Immature natural killer cell (primary cell): ENCODE results near the gene HACD3. TPM values are rescaled to one million over a fixed set of nuclear protein-coding genes. Genes with fewer than 3 reads are reported as not detected.
"Not testable (repeated sequence)": the region's sequence is repeated elsewhere in the genome, so short reads cannot be mapped to it uniquely, and the experiment has no call there.

ENCODE experiments used
- DNase-seq, 3 donors: peaks; one replicate each; pipeline ENCODE4 v3.0.0; 2022; ENCODE audit warnings: mixed read lengths in 1 of 3
- H3K27ac Mint-ChIP-seq, 6 donors: one replicate each; pipeline ENCODE4 v1.8.0; 2020; ENCODE audit warnings: mixed read lengths in 6 of 6, mild to moderate bottlenecking in 5 of 6, inconsistent platforms in 4 of 6, moderate library complexity in 3 of 6
- H3K27me3 Mint-ChIP-seq, 3 donors: one replicate each; pipeline ENCODE4 v1.8.0; 2020 to 2021; ENCODE audit warnings: low read depth in 3 of 3, mild to moderate bottlenecking in 3 of 3, mixed read lengths in 3 of 3, moderate library complexity in 3 of 3, inconsistent platforms in 1 of 3
- H3K36me3 Mint-ChIP-seq, 3 donors: one replicate each; pipeline ENCODE4 v1.8.0; 2020; ENCODE audit warnings: mixed read lengths in 3 of 3, inconsistent platforms in 2 of 3, mild to moderate bottlenecking in 2 of 3
- H3K4me1 Mint-ChIP-seq, 2 donors: one replicate each; pipeline ENCODE4 v1.8.0; 2020; ENCODE audit warnings: inconsistent platforms in 2 of 2, mild to moderate bottlenecking in 2 of 2, mixed read lengths in 2 of 2, moderate library complexity in 1 of 2
- H3K4me3 Mint-ChIP-seq, 5 donors: one replicate each; pipeline ENCODE4 v1.8.0; 2020; ENCODE audit warnings: mild to moderate bottlenecking in 5 of 5, mixed read lengths in 5 of 5, inconsistent platforms in 3 of 5, moderate library complexity in 3 of 5
- H3K9me3 Mint-ChIP-seq, 6 donors: one replicate each; pipeline ENCODE4 v1.8.0; 2020; ENCODE audit warnings: mild to moderate bottlenecking in 6 of 6, mixed read lengths in 6 of 6, inconsistent platforms in 4 of 6, moderate library complexity in 3 of 6
- polyA plus RNA-seq, 3 donors: library from polyadenylated mRNA; unstranded; fragments of 300-500 nt; fragmentation: Illumina TruSeq; gene quantifications; one replicate each; pipeline ENCODE4 v1.2.3, GENCODE V29; 2021

The HACD3 gene
- polyA plus RNA-seq, 3 donors from 2014 or later = 24.4 to 36.7 (median 26.0) TPM

- DNase-seq = no peak
- H3K4me3 Mint-ChIP-seq = peak overlapping the region in 1 of 5 donors; percentile 42
- no peak overlapping the region for H3K27ac Mint-ChIP-seq
- no peaks in the 10 kb centered on the region for H3K9me3 Mint-ChIP-seq
- H3K4me1 Mint-ChIP-seq = peaks cover 11 to 27% of the 10 kb centered on the region in 2 donors
- H3K36me3 Mint-ChIP-seq = no peaks in the 10 kb centered on the region
- no peaks in the 10 kb centered on the region for H3K27me3 Mint-ChIP-seq
Observed at GRCh38 chr15:65528461-65529060, 1.7 kb upstream of the HACD3 start.

DNA sequence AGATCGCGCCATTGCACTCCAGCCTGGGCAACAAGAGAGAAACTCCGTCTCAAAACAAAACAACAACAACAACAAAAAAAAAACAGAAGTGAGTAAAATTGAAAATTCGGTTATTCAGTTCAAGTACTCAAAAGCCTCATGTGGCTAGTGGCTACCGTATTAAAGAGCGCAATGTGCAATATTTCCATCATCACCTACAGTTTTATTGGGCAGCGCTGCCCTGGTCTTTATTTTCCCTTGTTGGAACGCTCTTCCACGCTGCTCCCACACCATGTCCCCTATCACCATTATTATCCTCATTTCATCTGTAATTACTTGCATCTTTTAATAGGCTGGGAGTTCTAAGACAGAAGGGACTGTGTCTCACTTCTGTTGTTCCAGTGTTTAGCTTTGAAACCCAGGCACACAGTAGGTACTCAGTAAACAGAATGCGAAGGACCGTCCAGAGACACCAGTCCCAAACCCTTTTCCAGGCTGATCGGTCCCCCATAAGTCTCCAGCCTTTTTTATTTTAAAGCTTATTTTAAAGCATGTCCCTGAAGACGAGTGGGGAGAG lies 423 bp upstream of the HACD3 start:
- peaks cover 11 to 35% of the 10 kb centered on the region in 2 donors for H3K4me1 Mint-ChIP-seq
- no peaks in the 10 kb centered on the region for H3K27me3 Mint-ChIP-seq
- no peaks in the 10 kb centered on the region for H3K9me3 Mint-ChIP-seq
- peak overlapping the region; percentile 76 to 85 (median 82) for H3K4me3 Mint-ChIP-seq
- no peaks in the 10 kb centered on the region for H3K36me3 Mint-ChIP-seq
- no peak for DNase-seq
- H3K27ac Mint-ChIP-seq = peak overlapping the region; percentile 45 to 88 (median 76)

- DNase-seq = no peak
- Mint-ChIP-seq H3K36me3 (no peaks in the 10 kb centered on the region), H3K27ac (no peak overlapping the region), H3K4me1 (peaks cover 13 to 40% of the 10 kb centered on the region in 2 donors), H3K9me3 (no peaks in the 10 kb centered on the region), H3K27me3 (no peaks in the 10 kb centered on the region), H3K4me3 (peak overlapping the region in 2 of 5 donors; percentile 19 to 29)
Observed at GRCh38 chr15:65532738-65533051, 2.4 kb downstream of the HACD3 start.

- Mint-ChIP-seq H3K4me1 (peaks cover 13 to 40% of the 10 kb centered on the region in 2 donors), H3K27me3 (no peaks in the 10 kb centered on the region), H3K36me3 (no peaks in the 10 kb centered on the region), H3K27ac (peak overlapping the region in 1 of 6 donors; percentile 26), H3K9me3 (no peaks in the 10 kb centered on the region), H3K4me3 (no peak overlapping the region)
- DNase-seq = no peak
Observed at GRCh38 chr15:65533057-65533756, 2.9 kb downstream of the HACD3 start.

- Mint-ChIP-seq H3K27me3 (peaks cover 0 to 2% (median 0%) of the 10 kb centered on the region in 3 donors), H3K9me3 (no peaks in the 10 kb centered on the region)
Observed at GRCh38 chr15:65535192-65535591, 4.9 kb downstream of the HACD3 start.

GRCh38 chr15:65540314-65540713 lies 10.1 kb downstream of the HACD3 start:
- Mint-ChIP-seq H3K36me3 (no peaks in the 10 kb centered on the region), H3K4me1 (peaks cover under 1 to 2% of the 10 kb centered on the region in 2 donors), H3K4me3 (no peak overlapping the region), H3K9me3 (no peaks in the 10 kb centered on the region), H3K27ac (no peak overlapping the region), H3K27me3 (peaks cover 0 to 2% (median 2%) of the 10 kb centered on the region in 3 donors)
- DNase-seq = no peak

More at GRCh38 chr15:65535192-65535591, 4.9 kb downstream of the HACD3 start:
- DNase-seq = no peak
- Mint-ChIP-seq H3K4me3 (no peak overlapping the region), H3K4me1 (peaks cover 8 to 35% of the 10 kb centered on the region in 2 donors), H3K27ac (no peak overlapping the region), H3K36me3 (no peaks in the 10 kb centered on the region)

DNA sequence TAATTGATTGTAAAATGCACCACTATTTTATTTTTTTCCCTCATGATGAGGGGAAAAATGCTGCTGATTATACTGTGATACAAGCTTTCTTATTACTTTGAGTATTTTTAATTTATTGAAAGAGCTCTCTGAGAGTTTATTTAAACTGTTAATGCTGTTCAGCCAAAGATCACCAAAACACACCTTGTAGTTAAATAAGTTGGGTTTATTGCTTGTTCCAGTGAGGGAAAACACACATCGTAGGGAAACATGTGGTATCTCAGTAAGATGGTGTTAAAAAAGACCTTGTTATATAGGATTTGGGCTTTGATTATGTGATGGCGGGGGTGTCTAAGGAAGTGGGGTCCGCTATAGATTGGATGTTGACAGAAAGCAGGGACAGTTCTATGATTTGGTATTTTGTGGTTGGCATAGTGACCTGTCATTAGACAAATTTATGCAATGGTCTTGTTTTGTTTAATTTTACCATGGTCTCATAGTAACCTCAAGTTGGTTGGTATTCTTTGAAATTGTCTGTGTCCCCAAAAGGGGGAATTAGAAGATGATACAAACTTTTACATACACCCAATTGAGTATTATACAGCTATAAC lies 11.1 kb downstream of the HACD3 start:
- H3K4me3 Mint-ChIP-seq = no peak overlapping the region
- H3K27me3 Mint-ChIP-seq = peaks cover 0 to 2% (median 2%) of the 10 kb centered on the region in 3 donors
- H3K36me3 Mint-ChIP-seq = no peaks in the 10 kb centered on the region
- peak overlapping the region in 1 of 6 donors; percentile 5 for H3K27ac Mint-ChIP-seq
- DNase-seq = no peak
- H3K4me1 Mint-ChIP-seq = peaks cover 0 to under 1% of the 10 kb centered on the region in 2 donors
- H3K9me3 Mint-ChIP-seq = no peaks in the 10 kb centered on the region

- Mint-ChIP-seq H3K9me3 (no peaks in the 10 kb centered on the region), H3K27me3 (no peaks in the 10 kb centered on the region), H3K4me1 (peaks cover 6 to 11% of the 10 kb centered on the region in 2 donors), H3K4me3 (no peak overlapping the region), H3K36me3 (no peaks in the 10 kb centered on the region), H3K27ac (peak overlapping the region in 1 of 6 donors; percentile 17)
- no peak for DNase-seq
Observed at GRCh38 chr15:65547841-65548240, 17.6 kb downstream of the HACD3 start.

GRCh38 chr15:65549288-65549687 lies 19.0 kb downstream of the HACD3 start:
- H3K27ac Mint-ChIP-seq, DNase-seq, H3K9me3 Mint-ChIP-seq, H3K4me3 Mint-ChIP-seq, H3K36me3 Mint-ChIP-seq, H3K27me3 Mint-ChIP-seq: not testable (repeated sequence)
- peaks cover 6 to 11% of the 10 kb centered on the region in 2 donors for H3K4me1 Mint-ChIP-seq

- Mint-ChIP-seq H3K27me3 (no peaks in the 10 kb centered on the region), H3K27ac (peak overlapping the region in 2 of 6 donors; percentile 19 to 45), H3K36me3 (peaks cover 3 to 4% (median 4%) of the 10 kb centered on the region in 3 donors), H3K4me1 (peaks cover 6 to 11% of the 10 kb centered on the region in 2 donors), H3K9me3 (no peaks in the 10 kb centered on the region), H3K4me3 (no peak overlapping the region)
- DNase-seq = no peak
Observed at GRCh38 chr15:65550681-65551098, 20.4 kb downstream of the HACD3 start.

- no peaks in the 10 kb centered on the region for H3K9me3 Mint-ChIP-seq
Observed at GRCh38 chr15:65551183-65551582, 20.9 kb downstream of the HACD3 start.

DNA sequence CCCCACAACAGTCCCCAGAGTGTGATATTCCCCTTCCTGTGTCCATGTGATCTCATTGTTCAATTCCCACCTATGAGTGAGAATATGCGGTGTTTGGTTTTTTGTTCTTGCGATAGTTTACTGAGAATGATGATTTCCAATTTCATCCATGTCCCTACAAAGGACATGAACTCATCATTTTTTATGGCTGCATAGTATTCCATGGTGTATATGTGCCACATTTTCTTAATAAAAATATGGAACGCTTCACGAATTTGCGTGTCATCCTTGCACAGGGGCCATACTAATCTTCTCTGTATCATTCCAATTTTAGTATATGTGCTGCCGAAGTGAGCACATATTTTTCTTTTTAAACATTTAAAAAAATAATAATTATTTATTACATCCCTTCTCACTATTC lies 22.6 kb downstream of the HACD3 start:
- H3K9me3 Mint-ChIP-seq = not testable (repeated sequence)

More at GRCh38 chr15:65551183-65551582, 20.9 kb downstream of the HACD3 start:
- H3K4me1 Mint-ChIP-seq = peaks cover 6 to 11% of the 10 kb centered on the region in 2 donors
- H3K27me3 Mint-ChIP-seq = no peaks in the 10 kb centered on the region
- DNase-seq = no peak
- peaks cover 4 to 5% (median 5%) of the 10 kb centered on the region in 3 donors for H3K36me3 Mint-ChIP-seq
- no peak overlapping the region for H3K4me3 Mint-ChIP-seq
- no peak overlapping the region for H3K27ac Mint-ChIP-seq

DNA sequence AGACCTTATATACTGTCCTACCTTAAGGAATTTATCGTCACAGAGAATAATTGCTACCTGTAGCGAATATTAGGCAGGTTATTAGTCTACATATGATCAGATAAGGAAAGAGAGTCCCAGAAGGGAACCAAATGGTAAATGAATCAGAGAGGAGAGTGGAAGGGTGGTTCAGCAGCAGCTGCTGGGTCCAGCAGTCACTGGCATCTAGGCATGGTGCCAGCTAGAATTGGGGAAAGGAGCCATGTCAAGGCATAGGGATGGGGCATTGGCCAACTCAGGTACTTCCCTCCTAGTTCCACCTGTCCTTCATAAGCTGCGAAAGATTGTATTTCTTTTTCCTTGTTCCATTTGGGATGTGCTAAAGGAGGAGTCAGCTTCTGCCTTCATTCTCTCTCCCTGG lies 23.4 kb downstream of the HACD3 start:
- peaks cover 10 to 13% (median 11%) of the 10 kb centered on the region in 3 donors for H3K36me3 Mint-ChIP-seq
- peaks cover 6 to 11% of the 10 kb centered on the region in 2 donors for H3K4me1 Mint-ChIP-seq
- no peak for DNase-seq
- H3K9me3 Mint-ChIP-seq = no peaks in the 10 kb centered on the region
- H3K4me3 Mint-ChIP-seq = no peak overlapping the region
- H3K27me3 Mint-ChIP-seq = peaks cover 0 to 3% (median 0%) of the 10 kb centered on the region in 3 donors
- no peak overlapping the region for H3K27ac Mint-ChIP-seq

More for the DNA sequence above, 22.6 kb downstream of the HACD3 start:
- H3K36me3 Mint-ChIP-seq, H3K27me3 Mint-ChIP-seq, H3K4me3 Mint-ChIP-seq, H3K27ac Mint-ChIP-seq, DNase-seq: not testable (repeated sequence)
- peaks cover 6 to 11% of the 10 kb centered on the region in 2 donors for H3K4me1 Mint-ChIP-seq

DNA sequence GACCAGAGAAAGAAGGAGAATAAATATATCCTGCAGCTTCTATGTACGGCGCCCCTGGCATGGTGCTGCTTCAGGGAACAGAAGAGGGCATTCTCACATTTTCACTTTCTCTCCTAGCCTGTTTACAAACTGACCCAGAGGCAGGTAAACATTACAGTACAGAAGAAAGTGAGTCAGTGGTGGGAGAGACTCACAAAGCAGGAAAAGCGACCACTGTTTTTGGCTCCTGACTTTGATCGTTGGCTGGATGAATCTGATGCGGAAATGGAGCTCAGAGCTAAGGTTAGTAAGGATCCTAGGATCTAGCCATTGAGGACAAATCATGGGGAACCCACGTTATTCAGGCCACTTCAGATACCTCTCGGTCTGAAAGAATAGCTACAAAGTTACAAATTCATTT lies 26.4 kb downstream of the HACD3 start:
- DNase-seq = no peak
- no peak overlapping the region for H3K4me3 Mint-ChIP-seq
- H3K36me3 Mint-ChIP-seq = peaks cover 11 to 18% (median 15%) of the 10 kb centered on the region in 3 donors
- H3K27ac Mint-ChIP-seq = no peak overlapping the region
- H3K27me3 Mint-ChIP-seq = peaks cover 0 to 3% (median 3%) of the 10 kb centered on the region in 3 donors
- no peaks in the 10 kb centered on the region for H3K4me1 Mint-ChIP-seq
- no peaks in the 10 kb centered on the region for H3K9me3 Mint-ChIP-seq
